GM19395 (cell line): ENCODE results near the gene CAMKK2.
"Not testable (repeated sequence)": the region's sequence is repeated elsewhere in the genome, so short reads cannot be mapped to it uniquely, and the experiment has no call there.

Experiments
- ATAC-seq: cut with Tn5 transposase; IDR thresholded peaks from one replicate; pipeline ENCODE4 v1.9.1; 2021; ENCODE audit warnings: mild to moderate bottlenecking, moderate library complexity; ENCODE audit not compliant: unreplicated experiment

CAMKK2 gene

GRCh38 chr12:121202407-121203355, 93.8 kb downstream of the CAMKK2 start:
- ATAC-seq: no peak

GRCh38 chr12:121201140-121201539, 95.4 kb downstream of the CAMKK2 start:
- ATAC-seq: not testable (repeated sequence)

GRCh38 chr12:121198949-121199348, 97.6 kb downstream of the CAMKK2 start:
- ATAC-seq: no peak

GRCh38 chr12:121196902-121197301, 99.6 kb downstream of the CAMKK2 start:
- no peak for ATAC-seq

GRCh38 chr12:121191151-121191550, 105.4 kb downstream of the CAMKK2 start:
- ATAC-seq: no peak

GRCh38 chr12:121190523-121191031, 105.9 kb downstream of the CAMKK2 start:
- no peak for ATAC-seq

- ATAC-seq: no peak
Measured at GRCh38 chr12:121189619-121190155, 106.8 kb downstream of the CAMKK2 start.

GRCh38 chr12:121189131-121189530, 107.4 kb downstream of the CAMKK2 start:
- ATAC-seq: no peak

GRCh38 chr12:121188227-121188626, 108.3 kb downstream of the CAMKK2 start:
- ATAC-seq: no peak
